ENCODE measurements around the gene C14orf39.
"Not testable (repeated sequence)": the region's sequence is repeated elsewhere in the genome, so short reads cannot be mapped to it uniquely, and the experiment has no call there.

The C14orf39 gene

DNA sequence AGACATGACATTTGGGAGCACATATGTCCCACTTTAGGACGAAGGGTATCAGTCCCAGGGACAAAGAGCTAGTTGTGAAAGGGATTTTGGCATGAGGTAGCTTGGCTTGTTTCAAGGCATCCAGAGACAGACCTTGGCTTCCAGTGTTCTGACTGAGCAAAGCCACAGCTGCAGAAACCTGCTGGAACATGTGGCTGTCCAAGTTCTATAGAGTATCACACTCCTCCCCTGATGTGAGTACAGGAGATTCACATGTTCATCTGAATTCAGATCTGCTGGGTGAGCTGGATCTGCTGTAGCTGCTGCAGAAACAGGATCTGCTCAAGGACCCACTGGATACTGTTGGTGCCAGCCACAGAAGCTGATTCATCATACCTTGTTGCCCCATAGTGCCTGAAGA is 10.1 kb upstream of the C14orf39 start:
- DNase-seq (ENCODE audit: low read depth): no peak

DNA sequence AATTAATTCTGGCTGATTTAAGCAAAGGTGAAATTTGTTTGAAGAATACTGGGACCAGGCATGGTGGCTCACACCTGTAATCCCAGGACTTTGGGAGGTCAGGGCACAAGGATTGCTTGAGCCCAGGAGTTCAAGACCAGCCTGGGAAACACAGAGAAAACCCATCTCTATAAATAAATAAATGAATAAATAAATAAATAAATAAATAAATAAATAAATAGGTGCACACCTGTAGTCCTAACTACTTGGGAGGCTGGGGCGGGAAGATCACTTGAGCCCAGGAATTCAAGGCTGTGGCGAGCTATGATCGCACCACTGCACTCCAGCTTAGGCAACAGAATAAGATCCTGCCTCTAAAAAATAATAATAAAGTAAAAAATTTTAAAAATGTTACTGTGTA is 4.4 kb upstream of the C14orf39 start:
- DNase-seq (ENCODE audit: low read depth): no peak

DNA sequence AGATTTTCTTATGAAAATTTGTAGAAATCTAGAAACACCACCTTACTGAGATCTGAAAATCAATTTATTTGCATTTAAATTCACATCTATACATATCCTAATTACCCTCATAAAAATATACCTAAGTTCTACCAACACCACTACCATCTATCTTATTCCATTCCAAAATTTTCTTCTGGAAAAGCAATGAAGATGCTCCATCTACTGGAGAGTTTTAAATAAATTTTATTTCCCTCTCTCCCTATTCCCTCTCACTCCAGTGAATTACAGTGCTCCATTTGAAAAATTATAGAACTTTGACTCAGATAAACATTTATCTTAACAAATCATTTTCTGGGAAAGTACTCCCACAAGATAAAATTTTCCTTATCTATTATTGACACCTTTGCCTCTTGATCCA is 2.3 kb upstream of the C14orf39 start:
- no peak for DNase-seq (ENCODE audit: low read depth)

DNA sequence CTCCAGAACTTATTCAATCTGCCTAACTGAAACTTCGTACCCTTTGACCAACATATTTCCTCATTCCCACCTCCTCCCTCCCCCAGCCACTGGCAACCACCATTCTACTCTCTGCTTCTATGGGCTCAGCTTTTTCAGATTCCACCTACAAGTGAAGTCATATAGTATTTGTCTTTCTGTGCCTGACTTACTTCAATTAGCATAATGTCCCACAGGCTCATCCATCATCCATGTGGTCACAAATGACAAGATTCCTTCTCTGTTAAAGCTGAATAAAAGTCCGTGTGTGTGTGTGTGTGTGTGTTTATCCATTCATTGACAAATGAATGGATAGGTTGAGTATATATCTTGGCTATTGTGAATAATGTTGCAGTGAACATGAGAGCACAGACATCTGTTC is 1.3 kb upstream of the C14orf39 start:
- no peak for DNase-seq (ENCODE audit: low read depth)

DNA sequence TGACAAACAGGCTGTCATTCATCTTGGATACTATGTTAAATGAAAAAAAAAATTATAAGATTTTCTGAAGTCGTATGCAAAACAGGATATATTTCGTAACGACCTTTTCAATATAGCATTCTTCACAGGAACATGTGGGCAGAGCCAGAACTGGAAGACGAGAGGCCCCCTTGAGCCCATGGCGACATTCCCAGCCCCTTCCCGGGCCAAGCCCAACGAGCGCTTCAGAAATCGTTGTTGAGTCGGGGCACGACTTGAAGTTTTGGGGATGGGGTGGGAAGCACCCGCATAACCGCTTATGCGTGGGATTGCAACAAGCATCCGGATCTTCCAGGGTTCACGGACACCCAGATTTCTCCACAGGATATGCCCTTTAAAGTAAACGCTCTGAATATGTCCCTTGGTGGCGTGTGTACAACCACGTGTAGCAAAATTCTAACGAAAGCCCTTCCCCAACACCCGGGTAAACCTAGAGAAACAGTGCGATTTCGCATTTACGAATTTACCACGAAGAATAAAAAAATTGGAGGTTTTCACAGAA is 736 bp downstream of the C14orf39 start:
- no peak for DNase-seq (ENCODE audit: low read depth)

DNA sequence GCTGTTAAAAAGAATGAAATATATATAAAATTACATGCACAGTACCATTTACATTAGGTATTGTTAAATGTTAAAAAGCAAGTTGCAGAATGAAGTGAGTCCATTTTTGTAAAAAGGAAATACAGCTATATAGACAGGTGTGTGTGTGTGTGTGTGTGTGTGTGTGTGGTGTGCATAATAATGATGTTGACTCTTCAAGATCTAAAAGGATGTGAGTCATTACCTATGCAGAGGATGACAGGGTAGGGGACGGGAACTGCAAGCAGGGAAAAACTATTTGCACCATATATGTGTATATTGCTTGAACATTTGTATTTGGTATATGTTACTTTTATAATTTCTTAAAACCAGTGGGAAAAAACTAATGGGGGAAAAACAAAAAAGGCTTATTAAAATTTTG is 3.1 kb downstream of the C14orf39 start:
- DNase-seq (ENCODE audit: low read depth): peak; percentile 19

DNA sequence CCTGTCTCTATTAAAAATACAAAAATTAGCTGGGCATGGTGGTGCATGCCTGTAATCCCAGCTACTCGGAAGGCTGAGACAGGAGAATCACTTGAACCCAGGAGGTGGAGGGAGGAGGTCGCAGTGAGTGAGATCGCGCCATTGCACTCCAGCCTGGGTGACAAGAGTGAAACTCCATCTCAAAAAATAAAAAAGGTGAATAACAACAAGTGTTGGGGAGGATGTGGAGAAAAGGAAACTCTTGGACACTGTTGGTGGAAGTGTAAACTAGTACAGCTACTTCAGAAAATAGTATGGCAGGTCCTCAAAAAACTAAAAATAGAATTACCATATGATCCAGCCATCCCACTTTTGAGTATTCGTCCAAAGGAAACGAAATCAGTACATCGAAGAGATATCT is 5.6 kb downstream of the C14orf39 start:
- not testable (repeated sequence) for DNase-seq (ENCODE audit: low read depth)

DNA sequence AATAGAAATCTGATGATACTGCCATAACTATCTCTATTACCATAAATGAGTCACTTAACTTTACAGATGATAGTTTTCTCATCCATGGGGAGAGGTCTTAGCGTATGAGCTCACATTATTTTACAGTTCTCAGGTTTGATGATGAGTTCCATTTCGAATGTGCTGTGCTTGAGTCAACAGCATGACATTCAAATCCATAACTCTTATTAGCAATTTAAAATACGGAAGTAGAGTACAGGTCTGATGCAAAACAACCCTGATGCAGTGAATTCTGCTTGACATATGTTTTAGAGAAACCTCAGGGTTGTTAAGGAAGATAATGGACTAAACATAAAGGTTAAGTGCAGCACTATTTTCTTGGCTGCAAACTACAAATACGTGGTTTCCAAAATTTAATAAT is 30.0 kb downstream of the C14orf39 start:
- no peak for DNase-seq (ENCODE audit: low read depth)

DNA sequence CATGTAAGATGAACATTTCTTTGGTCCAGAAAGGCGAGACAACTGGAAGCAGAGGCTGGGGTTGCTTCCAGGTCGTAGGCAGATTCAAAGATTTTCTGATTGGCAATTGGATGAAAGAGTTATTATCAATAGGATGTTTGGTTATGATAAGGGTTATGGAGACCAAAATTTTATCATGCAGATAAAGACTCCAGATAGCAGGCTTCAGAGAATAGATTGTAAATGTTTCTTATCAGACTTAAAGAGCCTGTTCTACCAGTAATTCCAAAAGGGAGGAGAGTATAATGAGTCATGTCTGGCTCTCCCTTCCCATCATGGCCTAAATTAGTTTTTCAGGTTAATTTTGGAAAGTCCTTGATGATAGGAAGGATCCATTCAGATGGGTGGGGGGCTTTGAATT is 55.6 kb downstream of the C14orf39 start:
- DNase-seq (ENCODE audit: low read depth): no peak

DNA sequence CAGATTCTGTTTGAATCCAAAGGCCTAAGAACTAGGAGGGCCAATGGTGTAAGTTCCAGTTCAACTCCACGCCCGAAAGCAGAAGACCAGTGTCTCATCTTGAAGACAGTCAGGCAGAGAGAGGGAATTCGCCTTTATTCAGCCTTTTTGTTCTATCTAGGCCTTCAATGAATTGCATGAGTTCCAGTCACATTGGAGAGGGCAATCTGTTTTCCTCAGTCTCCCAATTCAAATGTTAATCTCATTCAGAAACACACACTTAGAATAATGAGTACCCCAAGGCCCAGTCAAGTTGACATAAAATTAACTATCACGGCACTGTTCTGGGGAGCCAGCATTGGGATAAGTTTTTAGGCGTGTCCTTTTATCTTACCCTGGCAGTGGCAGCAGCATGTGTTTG is 65.8 kb downstream of the C14orf39 start:
- DNase-seq (ENCODE audit: low read depth): no peak

DNA sequence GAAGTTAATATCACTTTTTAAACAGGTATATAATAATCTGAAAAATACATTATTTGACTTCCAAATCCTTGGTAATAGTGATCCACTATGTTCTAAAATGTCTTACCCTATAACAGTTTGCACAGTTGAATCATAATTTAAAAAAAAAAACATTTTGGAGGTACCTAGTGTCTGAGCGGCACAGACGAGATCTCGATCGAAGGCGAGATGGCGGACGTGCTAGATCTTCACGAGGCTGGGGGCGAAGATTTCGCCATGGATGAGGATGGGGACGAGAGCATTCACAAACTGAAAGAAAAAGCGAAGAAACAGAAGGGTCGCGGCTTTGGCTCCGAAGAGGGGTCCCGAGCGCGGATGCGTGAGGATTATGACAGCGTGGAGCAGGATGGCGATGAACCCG is 88.3 kb downstream of the C14orf39 start:
- DNase-seq (ENCODE audit: low read depth): not testable (repeated sequence)

DNA sequence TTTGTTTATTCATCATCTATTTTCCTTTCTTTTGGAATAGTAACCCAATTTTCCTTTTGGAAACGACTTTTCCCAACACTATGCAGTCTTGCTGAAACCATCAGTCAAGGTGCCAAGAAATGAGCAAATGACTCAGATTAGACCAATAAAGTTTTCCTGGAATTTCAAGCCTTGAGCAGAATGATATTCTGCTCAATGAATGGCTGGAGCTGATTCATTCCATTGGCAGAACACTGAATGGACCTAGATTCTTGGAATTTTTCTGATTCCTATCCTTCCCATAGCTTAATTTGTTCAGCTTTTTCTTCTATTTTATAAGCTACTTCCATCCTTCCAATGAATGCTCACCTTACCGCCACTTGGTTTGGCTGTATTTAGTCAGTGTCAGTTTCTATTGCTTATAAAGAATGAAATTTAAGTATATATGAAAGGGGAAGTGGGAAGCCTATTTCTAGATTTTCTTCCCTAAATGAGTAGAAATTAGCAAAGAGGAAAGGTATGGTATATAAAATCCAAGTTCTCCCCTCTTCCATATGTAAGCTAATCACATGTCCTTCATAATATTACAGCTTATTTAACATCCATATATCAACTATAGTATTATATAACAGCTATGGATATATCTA is 89.0 kb downstream of the C14orf39 start:
- DNase-seq (ENCODE audit: low read depth): no peak

All from non-pigmented ciliary epithelial cell (primary cell).